Right lobe of liver (tissue), 4 donors: ENCODE data around the gene KLHL40.

Experiments
- CTCF ChIP-seq, 4 donors: fragments of 200-600 bp in 3 of 4; fragments of 450-650 bp in 1 of 4; IDR thresholded peaks; one replicate each; pipeline versions ENCODE4 v1.5.1 to v1.8.0; 2016 to 2022; ENCODE audit warnings: antibody characterized with exemption in 4 of 4, mild to moderate bottlenecking in 2 of 4
- POLR2A ChIP-seq: fragments of 450-650 bp; IDR thresholded peaks from one replicate; pipeline ENCODE4 v1.6.1; 2017; ENCODE audit warnings: antibody characterized with exemption, mild to moderate bottlenecking
- donor health status: DM: no; HTN: no; CAD: no.
- donor health status: DM: no; HTN: no; CAD: no.
- donor health status: DM: no; HTN: yes; CAD: no.

- TF ChIP-seq POLR2A (no peak), CTCF (IDR thresholded peaks at IDR 0.05) (no peak)
Measured at GRCh38 chr3:42670051-42670576, 15.2 kb upstream of the KLHL40 start.
